Measurements from ENCODE around the gene DFFB. TPM values are rescaled to one million over a fixed set of nuclear protein-coding genes. Genes with fewer than 3 reads are reported as not detected.

The DFFB gene
- total and polyA plus RNA-seq, 2 experiments from 2014 or later = 5.5 to 6.2 TPM

GRCh38 chr1:3905266-3905952, 48.1 kb downstream of the DFFB start:
- no peaks in the 10 kb centered on the region for H3K9me3 ChIP-seq (ENCODE audit: low read depth)
- H3K27me3 ChIP-seq = no peaks in the 10 kb centered on the region
- H3K4me1 ChIP-seq (ENCODE audit: insufficient read depth) = no peaks in the 10 kb centered on the region
- no peak for DNase-seq (ENCODE audit: low spot score)
- no peak overlapping the region for H3K4me2 ChIP-seq
- no peak overlapping the region for H2AFZ ChIP-seq
- H3K36me3 ChIP-seq (replicated peaks; ENCODE audit: insufficient read depth, low read depth) = no peaks in the 10 kb centered on the region
- WGBS (ENCODE audit: low lambda C conversion rate, missing lambda C conversion rate) = 94% methylated on average over 19 of the region's 19 CpGs
- peaks cover 6% of the 10 kb centered on the region for H3K79me2 ChIP-seq
- H4K20me1 ChIP-seq (ENCODE audit: insufficient read depth, poor library complexity, severe bottlenecking) = no peaks in the 10 kb centered on the region
- H3K27ac ChIP-seq = no peak overlapping the region
- H3K4me3 ChIP-seq = no peak overlapping the region
- no peaks in the 10 kb centered on the region for H3K9me2 ChIP-seq (replicated peaks; ENCODE audit: insufficient read depth)
- TF ChIP-seq EZH2 (IDR thresholded peaks at IDR 0.05; ENCODE audit: borderline replicate concordance) (no peak), EZH2phosphoT487 (IDR thresholded peaks at IDR 0.05; ENCODE audit: low read depth, severe bottlenecking, unreplicated experiment) (no peak), CTCF (IDR thresholded peaks at IDR 0.05; ENCODE audit: poor library complexity) (no peak)

GRCh38 chr1:3905953-3906671, 48.8 kb downstream of the DFFB start:
- DNase-seq (ENCODE audit: low spot score) = no peak
- Histone ChIP-seq H4K20me1 (ENCODE audit: insufficient read depth, poor library complexity, severe bottlenecking) (no peaks in the 10 kb centered on the region), H3K79me2 (peaks cover 6% of the 10 kb centered on the region), H3K4me3 (no peak overlapping the region), H3K36me3 (replicated peaks; ENCODE audit: insufficient read depth, low read depth) (no peaks in the 10 kb centered on the region), H3K27me3 (no peaks in the 10 kb centered on the region), H3K4me1 (ENCODE audit: insufficient read depth) (no peaks in the 10 kb centered on the region), H3K9me2 (replicated peaks; ENCODE audit: insufficient read depth) (no peaks in the 10 kb centered on the region), H3K27ac (no peak overlapping the region), H3K9me3 (ENCODE audit: low read depth) (no peaks in the 10 kb centered on the region), H3K4me2 (no peak overlapping the region), H2AFZ (no peak overlapping the region)
- WGBS (ENCODE audit: low lambda C conversion rate, missing lambda C conversion rate) = 88% methylated on average over 18 of the region's 18 CpGs
- TF ChIP-seq EZH2 (IDR thresholded peaks at IDR 0.05; ENCODE audit: borderline replicate concordance) = no peak
- no peak for TF ChIP-seq CTCF (IDR thresholded peaks at IDR 0.05; ENCODE audit: poor library complexity)
- no peak for TF ChIP-seq EZH2phosphoT487 (IDR thresholded peaks at IDR 0.05; ENCODE audit: low read depth, severe bottlenecking, unreplicated experiment)

- H4K20me1 ChIP-seq (ENCODE audit: insufficient read depth, poor library complexity, severe bottlenecking) = no peaks in the 10 kb centered on the region
- 90% methylated on average over 11 of the region's 11 CpGs for WGBS (ENCODE audit: low lambda C conversion rate, missing lambda C conversion rate)
Observed at GRCh38 chr1:3906672-3907020, 49.4 kb downstream of the DFFB start.

More at GRCh38 chr1:3906672-3907020, 49.4 kb downstream of the DFFB start:
- peaks cover 6% of the 10 kb centered on the region for H3K79me2 ChIP-seq
- no peaks in the 10 kb centered on the region for H3K4me1 ChIP-seq (ENCODE audit: insufficient read depth)
- TF ChIP-seq CTCF (IDR thresholded peaks at IDR 0.05; ENCODE audit: poor library complexity) (no peak), EZH2 (IDR thresholded peaks at IDR 0.05; ENCODE audit: borderline replicate concordance) (no peak), EZH2phosphoT487 (IDR thresholded peaks at IDR 0.05; ENCODE audit: low read depth, severe bottlenecking, unreplicated experiment) (no peak)
- no peaks in the 10 kb centered on the region for H3K9me3 ChIP-seq (ENCODE audit: low read depth)
- no peak overlapping the region for H3K4me3 ChIP-seq
- no peak overlapping the region for H3K27ac ChIP-seq
- no peak overlapping the region for H2AFZ ChIP-seq
- H3K9me2 ChIP-seq (replicated peaks; ENCODE audit: insufficient read depth) = no peaks in the 10 kb centered on the region
- no peaks in the 10 kb centered on the region for H3K27me3 ChIP-seq
- no peaks in the 10 kb centered on the region for H3K36me3 ChIP-seq (replicated peaks; ENCODE audit: insufficient read depth, low read depth)
- no peak overlapping the region for H3K4me2 ChIP-seq
- no peak for DNase-seq (ENCODE audit: low spot score)

All from hepatocyte (in vitro differentiated cells).